ENCODE data around the gene GLA. TPM values are rescaled to one million over a fixed set of nuclear protein-coding genes. Genes with fewer than 3 reads are reported as not detected.

GLA gene
- total RNA-seq, 1 experiment from 2014 or later = 41.9 TPM

GRCh38 chrX:101394372-101394771, 13.4 kb downstream of the GLA start:
- H3K23ac ChIP-seq (ENCODE audit: insufficient read length, low read depth, low read length) = no peak overlapping the region
- H3K27me3 ChIP-seq (ENCODE audit: insufficient read depth, low read length) = no peaks in the 10 kb centered on the region
- H2BK120ac ChIP-seq (ENCODE audit: low read depth, low read length, poor library complexity, severe bottlenecking) = no peak overlapping the region
- Mint-ChIP-seq H3K4me1 (peaks cover 7 to 9% of the 10 kb centered on the region in 2 experiments; a peak in 2 of 4 replicates), H3K9me3 (peaks cover 59% of the 10 kb centered on the region in 2 experiments), H3K27me3 (ENCODE audit: low read depth) (no peaks in the 10 kb centered on the region; the same call in 1 of the 2 replicates), H3K36me3 (ENCODE audit: insufficient read depth in 1 of 3, low read depth in 3 of 3) (peaks cover 32 to 51% (median 46%) of the 10 kb centered on the region in 3 experiments), H3K4me3 (no peak overlapping the region; a peak in 1 of 5 replicates), H3K27ac (no peak overlapping the region)
- no peak overlapping the region for H3K18ac ChIP-seq (ENCODE audit: insufficient read length, low read depth, low read length)
- H3K9me3 ChIP-seq (ENCODE audit: control insufficient read depth, low read depth, low read length) = peaks cover 24% of the 10 kb centered on the region
- H3K4me1 ChIP-seq (ENCODE audit: insufficient read depth, low read length) = no peaks in the 10 kb centered on the region; the same call in 1 of the 2 replicates
- H4K8ac ChIP-seq (replicated peaks; ENCODE audit: insufficient read length, low read depth, low read length) = no peak overlapping the region
- DNase-seq = no peak
- H3K27ac ChIP-seq (ENCODE audit: insufficient read length, low read depth, low read length) = no peak overlapping the region
- no peak overlapping the region for H3K4ac ChIP-seq (ENCODE audit: low read depth, low read length)
- H3K79me2 ChIP-seq (ENCODE audit: insufficient read depth, low read length) = no peaks in the 10 kb centered on the region
- no peak overlapping the region for H4K5ac ChIP-seq (ENCODE audit: insufficient read length, low read depth, low read length)
- H4K20me1 ChIP-seq (ENCODE audit: control insufficient read depth, insufficient read depth, insufficient read length) = no peaks in the 10 kb centered on the region
- H2AK5ac ChIP-seq (ENCODE audit: insufficient read length, low read length) = no peak overlapping the region
- no peak overlapping the region for H3K14ac ChIP-seq (ENCODE audit: insufficient read depth, low read length)
- no peaks in the 10 kb centered on the region for H3K79me1 ChIP-seq (ENCODE audit: insufficient read depth, low read depth, low read length, poor library complexity, severe bottlenecking)
- H2BK15ac ChIP-seq (ENCODE audit: low read depth, low read length) = no peak overlapping the region
- H3K9ac ChIP-seq (ENCODE audit: extremely low read depth, insufficient read length, low read length) = no peak overlapping the region
- no peak overlapping the region for H2BK12ac ChIP-seq (ENCODE audit: insufficient read length, low read depth, low read length)
- no peak overlapping the region for H2BK5ac ChIP-seq (ENCODE audit: insufficient read length, low read length)
- H2AFZ ChIP-seq (ENCODE audit: low read length) = no peak overlapping the region
- H2BK20ac ChIP-seq (ENCODE audit: low read depth, low read length, poor library complexity, severe bottlenecking) = no peak overlapping the region
- TF ChIP-seq CTCF (conservative IDR thresholded peaks at IDR 0.05) = no peak
- no peak overlapping the region for H3K56ac ChIP-seq (ENCODE audit: insufficient read length, low read depth, low read length)
- no peak overlapping the region for H3T11ph ChIP-seq (ENCODE audit: low read length)
- no peak overlapping the region for H3K4me2 ChIP-seq (ENCODE audit: insufficient read depth, insufficient read length, low read length)
- H4K91ac ChIP-seq (ENCODE audit: insufficient read length, low read depth, low read length) = no peak overlapping the region
- no peaks in the 10 kb centered on the region for H3K23me2 ChIP-seq (ENCODE audit: insufficient read length, low read depth, low read length, poor library complexity, severe bottlenecking)

Data from H9 (cell line).